MM.1S (cell line): ENCODE results near the gene ARSG.
"Not testable (repeated sequence)": the region's sequence is repeated elsewhere in the genome, so short reads cannot be mapped to it uniquely, and the experiment has no call there.

Experiments used
- DNase-seq: peaks from one replicate; pipeline ENCODE4 v3.0.0-alpha.2; 2015
- H2AFZ ChIP-seq: fragments of 300-600 bp; sonication (generic); 2 replicates; pipeline ENCODE4 v1.6.0; 2016; ENCODE audit warnings: antibody characterized with exemption, low read length
- H3F3A ChIP-seq: fragments of 300-600 bp; sonication (generic); 2 replicates; pipeline ENCODE4 v1.6.1; 2016; ENCODE audit warnings: mild to moderate bottlenecking, antibody characterized with exemption, low read length, moderate library complexity, mixed read lengths; ENCODE audit not compliant: insufficient read depth
- H3K27ac ChIP-seq: fragments of 300-600 bp; sonication (generic); 2 replicates; pipeline ENCODE4 v1.5.1; 2016; ENCODE audit warnings: mild to moderate bottlenecking, low read length
- H3K27me3 ChIP-seq: fragments of 300-600 bp; sonication (generic); replicated peaks from 2 replicates; pipeline ENCODE4 v1.6.0; 2016; ENCODE audit warnings: low read length; ENCODE audit not compliant: insufficient read depth
- H3K36me3 ChIP-seq: fragments of 300-600 bp; sonication (generic); replicated peaks from 2 replicates; pipeline ENCODE4 v1.6.1; 2016; ENCODE audit warnings: mild to moderate bottlenecking, low read length, mixed read lengths; ENCODE audit not compliant: insufficient read depth
- H3K4me1 ChIP-seq: fragments of 300-600 bp; sonication (generic); 2 replicates; pipeline ENCODE4 v1.6.1; 2016; ENCODE audit warnings: low read length, mixed read lengths
- H3K4me2 ChIP-seq: fragments of 300-600 bp; sonication (generic); 2 replicates; pipeline ENCODE4 v1.6.0; 2016; ENCODE audit warnings: low read depth, low read length
- H3K4me3 ChIP-seq: fragments of 300-600 bp; sonication (generic); 2 replicates; pipeline ENCODE4 v1.5.1; 2016; ENCODE audit warnings: low read length, mixed read lengths
- H3K79me2 ChIP-seq: fragments of 300-600 bp; sonication (generic); 2 replicates; pipeline ENCODE4 v1.6.1; 2016; ENCODE audit warnings: mixed run types, low read length, mixed read lengths
- H3K9ac ChIP-seq: fragments of 300-600 bp; sonication (generic); 2 replicates; pipeline ENCODE4 v1.6.1; 2016; ENCODE audit warnings: low read length, mixed read lengths
- H3K9me2 ChIP-seq: fragments of 300-600 bp; sonication (generic); replicated peaks from 2 replicates; pipeline ENCODE4 v1.6.1; 2016; ENCODE audit warnings: mild to moderate bottlenecking, low read length, mixed read lengths; ENCODE audit not compliant: insufficient read depth
- H3K9me3 ChIP-seq: fragments of 300-600 bp; sonication (generic); replicated peaks from 2 replicates; pipeline ENCODE4 v1.6.1; 2016; ENCODE audit warnings: mild to moderate bottlenecking, low read length, mixed read lengths; ENCODE audit not compliant: insufficient read depth
- H4K20me1 ChIP-seq: fragments of 300-600 bp; sonication (generic); 2 replicates; pipeline ENCODE4 v1.6.1; 2016; ENCODE audit warnings: mild to moderate bottlenecking, low read length, moderate library complexity, mixed read lengths; ENCODE audit not compliant: insufficient read depth
- EZH2 ChIP-seq: fragments of 300-600 bp; sonication (generic); optimal IDR thresholded peaks from 2 replicates; pipeline ENCODE3; 2017; ENCODE audit warnings: low read depth, mild to moderate bottlenecking, antibody characterized with exemption, low read length, mixed read lengths
- EZH2phosphoT487 ChIP-seq: fragments of 300-600 bp; sonication (generic); IDR thresholded peaks from 2 replicates; pipeline ENCODE4 v1.6.1; 2018; ENCODE audit warnings: antibody characterized with exemption, low read length
- TF ChIP-seq, protein P1 (sequence below): fragments of 300-600 bp; sonication (generic); IDR thresholded peaks from 2 replicates; pipeline ENCODE4 v1.5.1; 2016; ENCODE audit warnings: antibody characterized with exemption, low read length, mixed read lengths

Gene ARSG

DNA sequence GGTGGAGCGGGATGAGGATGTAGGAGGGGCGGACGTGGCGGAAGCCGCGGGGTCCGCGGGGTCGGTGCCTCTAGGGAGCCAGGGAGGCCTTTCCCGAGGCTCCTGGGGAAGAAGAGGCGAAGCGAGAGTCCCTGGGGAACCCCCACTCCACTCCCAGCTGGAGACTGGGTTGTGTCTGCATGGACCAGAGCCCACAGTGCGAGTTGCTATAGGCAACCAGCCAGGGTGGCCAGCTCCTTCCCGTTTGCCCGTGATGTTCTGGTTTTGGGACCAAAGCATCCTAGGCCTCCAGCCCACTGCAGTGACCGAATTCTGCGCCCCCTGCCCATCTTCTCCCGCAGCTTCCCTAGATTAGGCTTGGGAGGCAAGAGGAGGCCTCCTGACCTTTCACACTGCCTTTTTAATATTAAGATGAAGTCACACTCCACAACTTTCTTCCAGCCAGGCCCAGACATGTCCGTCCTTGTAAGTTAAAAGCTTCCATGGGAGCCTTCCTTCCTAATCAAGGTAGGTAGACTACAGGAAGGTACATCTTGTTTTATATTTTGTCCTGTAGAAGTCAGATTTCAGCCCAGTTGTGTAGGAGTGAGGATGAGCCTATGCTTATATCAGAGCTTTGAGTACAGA is 43.0 kb upstream of the ARSG start:
- Histone ChIP-seq H3K4me1 (peaks cover 11% of the 10 kb centered on the region), H3K36me3 (no peaks in the 10 kb centered on the region), H3K4me3 (peak overlapping the region; percentile 94), H3K27ac (peak overlapping the region; percentile 86; the same call in 1 of the 2 replicates), H3K27me3 (no peaks in the 10 kb centered on the region), H4K20me1 (no peaks in the 10 kb centered on the region), H3K79me2 (peaks cover 16% of the 10 kb centered on the region), H3K9me3 (no peaks in the 10 kb centered on the region), H3F3A (no peaks in the 10 kb centered on the region), H3K9ac (peak overlapping the region; percentile 98), H3K4me2 (peak overlapping the region; percentile 90), H2AFZ (peak overlapping the region; percentile 77), H3K9me2 (no peaks in the 10 kb centered on the region)
- no peak for TF ChIP-seq EZH2phosphoT487
- TF ChIP-seq, protein P1, sequence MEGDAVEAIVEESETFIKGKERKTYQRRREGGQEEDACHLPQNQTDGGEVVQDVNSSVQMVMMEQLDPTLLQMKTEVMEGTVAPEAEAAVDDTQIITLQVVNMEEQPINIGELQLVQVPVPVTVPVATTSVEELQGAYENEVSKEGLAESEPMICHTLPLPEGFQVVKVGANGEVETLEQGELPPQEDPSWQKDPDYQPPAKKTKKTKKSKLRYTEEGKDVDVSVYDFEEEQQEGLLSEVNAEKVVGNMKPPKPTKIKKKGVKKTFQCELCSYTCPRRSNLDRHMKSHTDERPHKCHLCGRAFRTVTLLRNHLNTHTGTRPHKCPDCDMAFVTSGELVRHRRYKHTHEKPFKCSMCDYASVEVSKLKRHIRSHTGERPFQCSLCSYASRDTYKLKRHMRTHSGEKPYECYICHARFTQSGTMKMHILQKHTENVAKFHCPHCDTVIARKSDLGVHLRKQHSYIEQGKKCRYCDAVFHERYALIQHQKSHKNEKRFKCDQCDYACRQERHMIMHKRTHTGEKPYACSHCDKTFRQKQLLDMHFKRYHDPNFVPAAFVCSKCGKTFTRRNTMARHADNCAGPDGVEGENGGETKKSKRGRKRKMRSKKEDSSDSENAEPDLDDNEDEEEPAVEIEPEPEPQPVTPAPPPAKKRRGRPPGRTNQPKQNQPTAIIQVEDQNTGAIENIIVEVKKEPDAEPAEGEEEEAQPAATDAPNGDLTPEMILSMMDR: no peak
- TF ChIP-seq EZH2: no peak
- peak; percentile 45 for DNase-seq

DNA sequence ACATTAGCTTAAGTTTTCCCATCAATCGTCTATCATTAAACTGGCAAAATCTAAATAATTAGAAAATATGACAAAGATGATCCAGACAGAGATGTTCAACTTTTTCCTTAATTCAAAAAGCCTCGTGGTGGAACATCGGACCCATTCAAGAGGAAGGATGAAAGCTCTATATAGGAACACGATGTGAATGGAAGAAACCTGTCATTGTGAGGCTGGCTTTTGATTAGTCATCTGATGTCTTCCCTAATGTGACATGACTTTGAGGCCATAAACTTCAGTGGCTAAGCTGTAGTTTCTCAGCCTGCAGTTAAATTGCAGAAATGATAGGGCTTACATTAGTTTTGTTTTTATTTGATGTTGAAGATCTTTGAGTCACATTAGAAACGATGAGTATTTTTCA is 42.4 kb upstream of the ARSG start:
- H2AFZ ChIP-seq: no peak overlapping the region
- peak overlapping the region; percentile 98; the same call in 1 of the 2 replicates for H3K9ac ChIP-seq
- TF ChIP-seq, protein P1: no peak
- no peak for TF ChIP-seq EZH2
- no peak overlapping the region for H3K27ac ChIP-seq
- H3K9me2 ChIP-seq: no peaks in the 10 kb centered on the region
- H3K4me2 ChIP-seq: peak overlapping the region; percentile 90
- H3K36me3 ChIP-seq: no peaks in the 10 kb centered on the region
- no peaks in the 10 kb centered on the region for H3K27me3 ChIP-seq
- H3K9me3 ChIP-seq: no peaks in the 10 kb centered on the region
- H3F3A ChIP-seq: no peaks in the 10 kb centered on the region
- H3K79me2 ChIP-seq: peaks cover 16% of the 10 kb centered on the region
- no peak for DNase-seq
- peaks cover 11% of the 10 kb centered on the region for H3K4me1 ChIP-seq
- peak overlapping the region; percentile 94 for H3K4me3 ChIP-seq
- H4K20me1 ChIP-seq: no peaks in the 10 kb centered on the region

DNA sequence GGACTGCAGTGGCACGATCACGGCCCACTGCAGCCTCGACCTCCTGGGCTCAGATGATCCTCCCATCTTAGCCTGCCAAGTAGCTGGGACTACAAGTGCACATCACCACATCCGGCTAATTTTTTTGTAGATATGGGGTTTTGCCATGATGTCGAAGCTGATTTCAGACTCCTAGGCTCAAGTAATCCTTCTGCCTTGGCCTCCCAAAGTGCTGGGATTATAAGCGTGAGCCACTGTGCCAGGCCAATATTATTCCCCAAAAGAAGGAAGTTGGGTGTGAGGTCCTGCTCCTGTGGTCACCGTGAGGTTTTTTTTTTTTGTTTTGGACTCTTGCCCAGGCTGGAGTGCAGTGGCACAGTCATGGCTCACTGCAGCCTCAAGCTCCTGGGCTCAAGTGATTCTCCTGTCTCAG is 41.9 kb upstream of the ARSG start:
- Histone ChIP-seq H2AFZ (no peak overlapping the region), H3F3A (no peaks in the 10 kb centered on the region), H3K36me3 (no peaks in the 10 kb centered on the region), H3K4me1 (peaks cover 11% of the 10 kb centered on the region), H3K4me3 (no peak overlapping the region), H3K27me3 (no peaks in the 10 kb centered on the region), H3K79me2 (peaks cover 16% of the 10 kb centered on the region), H3K9ac (no peak overlapping the region), H3K27ac (no peak overlapping the region), H3K4me2 (no peak overlapping the region), H4K20me1 (no peaks in the 10 kb centered on the region), H3K9me3 (no peaks in the 10 kb centered on the region), H3K9me2 (no peaks in the 10 kb centered on the region)
- DNase-seq: no peak
- TF ChIP-seq, protein P1: no peak
- TF ChIP-seq EZH2 (no peak), EZH2phosphoT487 (no peak)

DNA sequence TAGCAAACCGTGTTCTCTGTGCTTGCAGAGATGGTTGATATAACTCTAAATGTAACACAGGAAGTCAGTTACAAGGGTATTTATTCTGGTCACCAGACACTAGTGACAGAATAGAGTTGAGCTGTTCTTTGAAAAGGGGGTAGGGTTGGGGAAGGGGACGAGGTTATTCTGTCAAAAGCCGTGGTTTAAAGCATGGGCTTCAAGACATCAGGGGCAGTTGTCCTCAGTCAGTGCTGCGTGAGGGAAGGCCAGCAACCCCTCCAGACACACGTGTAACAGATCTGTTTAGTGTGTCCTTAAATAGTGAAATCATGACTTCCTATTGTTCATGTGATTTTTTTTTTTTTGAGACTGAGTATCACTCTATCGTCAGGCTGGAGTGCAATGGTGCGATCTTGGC is 37.9 kb upstream of the ARSG start:
- not testable (repeated sequence) for DNase-seq, H3F3A ChIP-seq, H3K4me2 ChIP-seq, H3K9me2 ChIP-seq, H2AFZ ChIP-seq, H3K36me3 ChIP-seq, H3K27ac ChIP-seq, H3K9ac ChIP-seq, H4K20me1 ChIP-seq, H3K9me3 ChIP-seq, H3K27me3 ChIP-seq, H3K4me3 ChIP-seq
- Histone ChIP-seq H3K79me2 (peaks cover 12% of the 10 kb centered on the region), H3K4me1 (peaks cover 12% of the 10 kb centered on the region)
